GM12865 (cell line): ENCODE data around the gene UNC5B.
A peak's percentile ranks its signal among the peaks of the same experiment; 100 is the strongest.

Experiments used
- DNase-seq: peaks from one replicate; pipeline ENCODE4 v3.0.0; 2010; ENCODE audit warnings: low read depth
- H3K4me3 ChIP-seq: 2 replicates; pipeline ENCODE4 v1.5.1; 2011; ENCODE audit warnings: mild to moderate bottlenecking, low read depth, low read length, control low read depth
- TF ChIP-seq, protein P1 (sequence below): IDR thresholded peaks from 2 replicates; pipeline ENCODE4 v1.5.1; 2011; ENCODE audit warnings: low read length, control low read depth, low read depth, inconsistent platforms; ENCODE audit not compliant: insufficient read depth; ENCODE audit errors: missing control alignments

UNC5B gene

DNA sequence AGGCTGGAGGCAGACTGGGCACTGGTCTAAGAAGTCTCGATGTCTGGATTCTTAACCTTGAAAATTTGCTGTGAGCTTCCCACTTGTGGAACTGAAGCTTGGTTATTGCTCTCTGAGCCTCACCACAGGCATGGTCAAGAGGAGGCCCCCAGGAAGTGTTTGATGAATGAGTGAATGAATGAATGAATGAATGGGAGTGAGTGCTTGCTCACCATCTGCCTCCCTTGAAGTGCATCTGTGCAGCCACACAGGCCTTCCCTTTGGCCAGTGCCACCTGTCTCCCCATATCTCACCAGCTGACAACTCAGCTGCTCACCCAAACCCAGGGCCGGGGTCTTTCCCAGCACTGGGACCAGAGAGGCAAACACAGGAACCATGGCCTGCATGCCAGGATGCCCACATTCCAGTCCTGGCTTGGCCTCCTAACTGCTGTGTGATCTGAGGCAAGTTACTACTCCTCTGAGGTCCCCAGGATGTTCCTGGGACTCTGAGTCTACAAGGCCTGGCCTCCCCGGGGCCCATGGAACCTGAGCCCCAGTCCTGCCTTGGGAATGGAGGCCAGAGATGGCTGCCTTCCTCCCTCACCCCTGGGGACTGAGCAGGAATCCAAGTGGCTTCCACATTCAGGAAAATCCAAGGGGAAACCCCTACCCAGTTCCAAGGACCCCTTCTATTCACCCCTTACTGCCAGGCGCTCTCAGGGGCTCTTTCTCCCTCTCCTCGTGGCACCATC lies 55.3 kb downstream of the UNC5B start:
- no peak overlapping the region for H3K4me3 ChIP-seq
- no peak for DNase-seq
- TF ChIP-seq, protein P1, sequence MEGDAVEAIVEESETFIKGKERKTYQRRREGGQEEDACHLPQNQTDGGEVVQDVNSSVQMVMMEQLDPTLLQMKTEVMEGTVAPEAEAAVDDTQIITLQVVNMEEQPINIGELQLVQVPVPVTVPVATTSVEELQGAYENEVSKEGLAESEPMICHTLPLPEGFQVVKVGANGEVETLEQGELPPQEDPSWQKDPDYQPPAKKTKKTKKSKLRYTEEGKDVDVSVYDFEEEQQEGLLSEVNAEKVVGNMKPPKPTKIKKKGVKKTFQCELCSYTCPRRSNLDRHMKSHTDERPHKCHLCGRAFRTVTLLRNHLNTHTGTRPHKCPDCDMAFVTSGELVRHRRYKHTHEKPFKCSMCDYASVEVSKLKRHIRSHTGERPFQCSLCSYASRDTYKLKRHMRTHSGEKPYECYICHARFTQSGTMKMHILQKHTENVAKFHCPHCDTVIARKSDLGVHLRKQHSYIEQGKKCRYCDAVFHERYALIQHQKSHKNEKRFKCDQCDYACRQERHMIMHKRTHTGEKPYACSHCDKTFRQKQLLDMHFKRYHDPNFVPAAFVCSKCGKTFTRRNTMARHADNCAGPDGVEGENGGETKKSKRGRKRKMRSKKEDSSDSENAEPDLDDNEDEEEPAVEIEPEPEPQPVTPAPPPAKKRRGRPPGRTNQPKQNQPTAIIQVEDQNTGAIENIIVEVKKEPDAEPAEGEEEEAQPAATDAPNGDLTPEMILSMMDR = no peak

DNA sequence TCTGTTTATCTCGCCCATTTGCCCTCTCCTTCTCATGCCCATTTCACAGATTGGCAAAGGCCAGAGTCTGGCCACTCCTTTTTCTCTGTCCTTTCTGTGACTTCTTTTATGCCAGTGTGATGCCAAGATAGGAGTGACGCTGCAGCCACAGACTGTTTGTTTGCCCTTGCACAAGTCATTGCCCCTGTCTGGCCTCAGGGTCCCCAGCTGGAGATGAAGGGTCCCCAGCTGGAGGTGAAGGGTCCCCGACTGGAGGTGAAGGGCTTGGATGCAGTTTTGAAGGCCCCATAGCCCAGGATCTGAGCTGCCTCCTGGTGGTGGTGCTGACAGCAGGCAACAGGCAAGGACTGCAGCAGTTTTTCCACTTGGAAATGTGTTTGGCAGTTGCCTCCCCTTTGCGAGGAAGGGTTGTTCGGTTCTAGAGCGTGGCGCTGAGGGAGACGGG lies 55.9 kb downstream of the UNC5B start:
- no peak overlapping the region for H3K4me3 ChIP-seq
- TF ChIP-seq, protein P1 = peak; percentile 9
- no peak for DNase-seq

GRCh38 chr10:71268758-71269157 lies 56.4 kb downstream of the UNC5B start:
- H3K4me3 ChIP-seq = no peak overlapping the region
- no peak for DNase-seq
- TF ChIP-seq, protein P1 = no peak

DNA sequence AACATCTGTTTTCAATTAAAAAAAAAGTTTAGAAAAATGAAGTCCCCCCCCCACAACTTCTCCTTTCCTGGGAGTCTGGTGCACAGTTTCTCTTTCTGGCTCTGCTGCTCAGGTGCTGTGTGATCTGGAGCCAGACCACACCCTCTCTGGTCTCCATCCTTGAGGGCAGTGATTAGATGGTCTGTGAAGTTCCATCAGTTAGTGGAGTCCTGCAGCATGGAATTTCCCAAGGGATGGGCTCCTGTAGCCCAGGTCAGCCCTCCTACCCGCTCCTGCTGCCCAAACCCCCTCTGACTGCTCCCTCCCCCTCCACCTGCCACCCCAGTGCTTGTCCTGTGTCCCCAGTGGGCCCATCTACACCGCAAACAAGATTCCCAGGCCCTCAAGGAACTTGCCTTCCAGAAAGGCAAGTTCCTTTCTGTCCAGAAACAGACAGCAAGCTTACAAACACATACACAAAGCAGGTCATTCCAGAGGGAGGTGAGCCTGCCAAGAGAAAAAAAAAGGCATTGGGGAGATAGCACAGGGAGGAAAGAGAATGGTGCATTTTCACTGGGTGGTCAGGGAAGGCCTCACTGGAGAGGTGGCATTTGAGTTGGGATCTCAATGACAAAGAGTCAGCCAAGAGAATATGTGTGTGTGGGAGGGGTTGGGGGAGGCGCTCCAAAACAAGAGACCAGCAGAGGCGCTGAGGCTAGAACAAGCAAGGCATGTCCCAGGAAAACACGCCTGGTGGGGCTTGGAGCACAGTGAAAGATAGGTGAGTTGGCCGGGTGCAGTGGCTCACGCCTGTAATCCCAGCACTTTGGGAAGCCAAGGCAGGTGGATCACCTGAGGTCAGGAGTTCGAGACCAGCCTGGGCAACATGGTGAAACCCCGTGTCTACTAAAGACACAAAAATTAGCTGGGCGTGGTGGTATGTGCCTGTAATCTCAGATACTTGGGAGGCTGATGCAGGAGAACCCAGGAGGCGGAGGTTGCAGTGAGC lies 57.2 kb downstream of the UNC5B start:
- TF ChIP-seq, protein P1 = no peak
- H3K4me3 ChIP-seq = no peak overlapping the region
- DNase-seq = no peak

GRCh38 chr10:71270301-71271220 lies 58.2 kb downstream of the UNC5B start:
- TF ChIP-seq, protein P1 = peak; percentile 80
- peak; percentile 64 for DNase-seq
- no peak overlapping the region for H3K4me3 ChIP-seq

- no peak overlapping the region for H3K4me3 ChIP-seq
- no peak for DNase-seq
- TF ChIP-seq, protein P1 = no peak
Observed at GRCh38 chr10:71271662-71272055, 59.3 kb downstream of the UNC5B start.
